Measurements from ENCODE around the gene FAM184A. TPM values are rescaled to one million over a fixed set of nuclear protein-coding genes. Genes with fewer than 3 reads are reported as not detected.

FAM184A gene
- under 0.01 and 0.54 TPM in 2 replicates for total RNA-seq

GRCh38 chr6:119078376-119079282 lies at the start of gene FAM184A:
FAM184A (minus strand) TSS chr6:119078664; CDS start chr6:119078299, 365 bp downstream.

GRCh38 chr6:118934461-118935330 lies 143.8 kb downstream of the FAM184A start, which contains the start of gene MCM9:
MCM9 (minus strand) TSS chr6:118935159; CDS start chr6:118931723, 3,436 bp downstream.

Other genes with a start within 250 kb of the FAM184A start
- gene ASF1A, start 184.5 kb downstream of the FAM184A start, total RNA-seq, result 12.8 and 15.7 TPM in 2 replicates
- gene MCM9, start 143.5 kb downstream of the FAM184A start, total RNA-seq, result 8.4 and 9.7 TPM in 2 replicates

Measured in mammary microvascular endothelial cell (primary cell).